Measurements from ENCODE around the gene P2RX2. TPM values are rescaled to one million over a fixed set of nuclear protein-coding genes. Genes with fewer than 3 reads are reported as not detected.

The P2RX2 gene
- total and polyA plus RNA-seq, 9 donors, result 0.12 to 1.5 (median 0.23) TPM; not detected in 6

DNA sequence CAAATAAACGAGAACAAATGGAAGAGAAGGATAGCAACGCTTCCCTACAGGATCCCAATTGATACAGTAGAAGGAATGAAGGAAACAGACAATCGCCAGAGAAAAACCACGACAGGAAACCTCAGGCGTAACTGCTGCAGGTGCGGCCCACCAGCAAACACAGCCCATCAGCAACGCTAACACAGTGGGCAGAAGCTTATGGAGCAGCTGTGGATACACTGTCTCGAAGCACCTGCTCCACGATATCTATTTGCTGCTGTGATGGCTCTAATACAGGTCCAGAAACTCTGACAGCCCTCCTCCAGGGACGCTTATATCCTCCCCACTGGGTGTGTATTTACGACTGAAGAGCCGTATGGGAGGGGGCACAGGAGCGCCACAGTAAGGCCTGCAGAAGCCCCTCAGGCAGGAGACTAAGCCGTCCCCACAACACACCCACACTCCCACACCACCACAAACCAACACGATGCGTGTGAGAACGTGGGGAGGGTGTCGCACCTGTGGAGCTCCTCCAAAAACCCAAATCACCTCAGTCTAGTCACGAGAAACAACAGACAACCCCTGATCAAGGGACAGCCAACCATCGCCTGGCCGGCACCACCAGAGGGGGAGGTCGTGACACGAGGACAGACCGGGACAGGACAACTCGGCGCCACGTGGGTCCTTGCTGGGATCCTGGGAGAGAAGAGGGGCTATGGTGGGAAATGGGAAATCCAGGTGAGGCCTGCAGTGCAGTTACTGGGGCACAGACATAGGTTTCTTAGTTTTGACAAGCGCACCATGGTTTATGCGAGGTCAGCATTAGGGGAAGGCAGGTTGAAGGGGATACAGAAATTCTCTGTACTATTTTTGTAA lies 44.6 kb downstream of the P2RX2 start:
- Histone ChIP-seq H3K27me3 (ENCODE audit: control insufficient read depth, insufficient read depth, low read length) (no peaks in the 10 kb centered on the region), H3K36me3 (ENCODE audit: control insufficient read depth, insufficient read depth, low read length) (peaks cover 93% of the 10 kb centered on the region), H3K27ac (ENCODE audit: low read length) (no peak overlapping the region), H3K4me3 (ENCODE audit: low read length) (no peak overlapping the region), H3K9me3 (replicated peaks; ENCODE audit: control insufficient read depth, low read depth, low read length) (no peaks in the 10 kb centered on the region), H3K4me1 (ENCODE audit: control insufficient read depth, insufficient read depth, low read length) (no peaks in the 10 kb centered on the region)
- 88% methylated on average over 21 of the region's 29 CpGs for WGBS (ENCODE audit: insufficient coverage)
- DNase-seq, result no peak

DNA sequence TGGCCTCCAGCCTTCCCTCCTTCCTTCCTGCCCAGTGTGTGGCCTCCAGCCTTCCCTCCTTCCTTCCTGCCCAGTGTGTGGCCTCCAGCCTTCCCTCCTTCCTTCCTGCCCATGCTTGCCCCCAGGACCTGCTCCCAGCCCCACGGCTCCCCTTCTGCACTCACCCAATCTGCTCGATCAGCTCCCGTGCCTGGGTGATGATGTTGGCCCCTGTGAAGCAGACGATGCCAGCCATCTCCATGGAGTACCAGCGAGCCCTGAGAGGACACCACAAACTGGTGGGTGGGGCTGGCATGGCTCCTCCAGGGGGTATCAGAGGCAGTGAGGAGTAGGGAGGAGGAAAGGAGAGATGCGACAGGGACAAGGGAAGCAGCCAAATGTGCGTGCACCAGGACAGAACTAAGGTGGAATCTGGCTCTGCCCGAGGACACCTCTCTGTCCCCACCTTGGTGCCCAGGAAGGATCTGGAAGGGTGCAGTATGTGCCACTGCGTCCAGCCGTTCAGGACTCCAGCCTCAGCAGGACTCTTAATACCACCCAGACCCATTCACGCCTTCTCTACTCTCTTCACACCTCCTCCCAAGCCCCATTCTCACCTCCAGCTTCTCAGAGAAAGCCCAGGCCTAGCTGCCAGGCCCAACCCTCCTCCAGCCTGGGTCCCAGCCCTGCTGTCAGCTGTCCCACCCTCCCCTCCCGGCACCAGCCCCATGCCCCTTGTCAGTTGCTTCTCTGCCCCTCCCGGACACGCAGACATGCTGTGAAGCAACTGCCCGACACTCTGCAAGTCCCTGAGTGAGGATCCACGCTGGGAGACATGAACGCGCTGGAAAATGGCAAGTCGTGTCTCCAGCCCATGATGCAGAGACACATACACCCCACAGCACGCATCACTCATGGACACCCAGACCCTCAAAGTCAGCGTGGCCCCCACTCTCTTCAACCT lies 45.9 kb downstream of the P2RX2 start:
- DNase-seq, result no peak

DNA sequence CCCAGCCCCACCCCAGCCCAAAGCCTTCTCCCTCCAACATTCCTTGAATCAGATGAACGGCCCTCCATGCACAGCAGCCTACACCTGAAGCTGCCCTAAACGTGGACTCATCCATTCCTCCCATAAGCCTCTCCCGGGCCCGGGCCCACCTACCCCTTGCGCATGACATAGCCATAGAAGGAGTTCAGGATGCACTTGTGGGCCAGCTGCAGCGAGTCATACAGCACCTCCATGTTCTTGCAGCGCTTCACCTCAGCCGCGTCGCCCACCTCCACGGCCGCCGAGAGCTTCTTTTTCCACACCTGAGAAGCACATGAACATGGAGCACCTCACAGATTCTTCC lies 46.5 kb downstream of the P2RX2 start:
- WGBS (ENCODE audit: insufficient coverage), result 96% methylated on average over 13 of the region's 13 CpGs
- DNase-seq, result no peak
- H3K4me1 ChIP-seq (ENCODE audit: control insufficient read depth, insufficient read depth, low read length), result no peaks in the 10 kb centered on the region
- no peak overlapping the region for H3K27ac ChIP-seq (ENCODE audit: low read length)
- H3K4me3 ChIP-seq (ENCODE audit: low read length), result no peak overlapping the region
- no peaks in the 10 kb centered on the region for H3K9me3 ChIP-seq (replicated peaks; ENCODE audit: control insufficient read depth, low read depth, low read length)
- H3K36me3 ChIP-seq (ENCODE audit: control insufficient read depth, insufficient read depth, low read length), result peaks cover 85% of the 10 kb centered on the region
- H3K27me3 ChIP-seq (ENCODE audit: control insufficient read depth, insufficient read depth, low read length), result no peaks in the 10 kb centered on the region

More for the DNA sequence above, 45.9 kb downstream of the P2RX2 start:
- no peak overlapping the region for H3K4me3 ChIP-seq (ENCODE audit: low read length)
- WGBS (ENCODE audit: insufficient coverage), result 90% methylated on average over 21 of the region's 21 CpGs
- no peaks in the 10 kb centered on the region for H3K4me1 ChIP-seq (ENCODE audit: control insufficient read depth, insufficient read depth, low read length)
- no peak overlapping the region for H3K27ac ChIP-seq (ENCODE audit: low read length)
- no peaks in the 10 kb centered on the region for H3K9me3 ChIP-seq (replicated peaks; ENCODE audit: control insufficient read depth, low read depth, low read length)
- H3K27me3 ChIP-seq (ENCODE audit: control insufficient read depth, insufficient read depth, low read length), result no peaks in the 10 kb centered on the region
- peaks cover 88% of the 10 kb centered on the region for H3K36me3 ChIP-seq (ENCODE audit: control insufficient read depth, insufficient read depth, low read length)

DNA sequence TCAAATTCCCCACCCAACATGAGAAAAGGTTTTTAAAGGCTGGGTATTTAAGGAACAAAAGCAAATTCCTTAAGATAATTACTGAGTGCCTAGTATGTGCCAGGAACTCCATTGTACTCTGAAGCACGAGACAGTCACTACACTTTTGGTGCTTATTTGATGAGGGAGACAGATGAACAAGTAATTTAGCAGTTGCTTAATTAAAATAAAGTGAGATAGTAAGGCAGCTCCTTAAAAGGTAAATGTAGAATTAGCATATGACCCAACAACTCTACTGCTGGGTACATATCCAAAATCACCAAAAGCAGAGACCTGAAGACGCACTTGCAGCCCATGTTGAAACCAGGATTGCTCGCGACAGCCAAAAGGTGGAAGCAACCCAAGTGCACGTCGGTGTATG lies 47.2 kb downstream of the P2RX2 start:
- H3K27me3 ChIP-seq (ENCODE audit: control insufficient read depth, insufficient read depth, low read length), result no peaks in the 10 kb centered on the region
- peaks cover 82% of the 10 kb centered on the region for H3K36me3 ChIP-seq (ENCODE audit: control insufficient read depth, insufficient read depth, low read length)
- DNase-seq, result no peak
- no peak overlapping the region for H3K27ac ChIP-seq (ENCODE audit: low read length)
- no peaks in the 10 kb centered on the region for H3K4me1 ChIP-seq (ENCODE audit: control insufficient read depth, insufficient read depth, low read length)
- no peaks in the 10 kb centered on the region for H3K9me3 ChIP-seq (replicated peaks; ENCODE audit: control insufficient read depth, low read depth, low read length)
- H3K4me3 ChIP-seq (ENCODE audit: low read length), result no peak overlapping the region
- 84% methylated on average over 3 of the region's 6 CpGs for WGBS (ENCODE audit: insufficient coverage)

DNA sequence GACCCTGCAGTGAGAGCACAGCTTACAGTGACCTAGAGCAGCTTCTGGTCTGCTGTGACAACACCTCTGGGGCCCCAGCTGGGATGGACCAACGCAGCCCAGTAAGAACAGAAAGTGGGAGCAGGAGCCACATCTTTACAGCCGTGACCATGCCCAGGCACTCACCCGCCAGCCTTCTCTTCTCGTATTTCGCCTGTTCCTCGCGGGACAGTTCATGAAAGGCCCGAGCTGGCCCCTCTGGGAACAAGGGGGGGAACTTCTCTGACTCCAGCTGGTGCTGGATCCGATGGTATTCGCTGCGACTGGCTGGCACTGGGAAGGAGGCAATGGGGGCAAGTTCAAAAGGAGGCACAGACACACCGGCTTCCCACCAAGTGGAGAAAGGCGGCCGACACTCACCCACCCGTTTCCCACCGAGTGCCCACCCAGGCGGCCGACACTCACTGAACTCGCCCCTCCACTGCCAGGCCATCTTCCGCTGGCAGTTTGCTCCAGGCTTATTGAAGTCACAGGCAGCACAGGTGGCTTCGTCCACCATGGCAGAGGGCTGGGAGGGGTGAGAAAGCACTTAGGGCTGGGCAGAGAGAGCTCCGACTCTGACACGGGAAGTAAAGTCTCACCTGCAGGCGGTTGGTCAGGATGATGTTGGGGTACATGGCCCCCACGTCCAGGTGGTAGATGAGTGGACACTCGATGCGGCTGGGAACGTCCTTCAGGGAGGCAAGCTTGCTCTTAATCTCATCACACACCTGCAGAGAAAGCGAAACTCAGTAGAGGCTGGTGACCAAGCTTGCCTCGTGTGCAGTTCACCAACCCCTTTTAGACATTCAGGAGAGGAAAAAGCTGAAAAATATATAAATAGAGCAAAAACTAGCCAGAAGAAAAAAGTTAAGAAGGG lies 49.9 kb downstream of the P2RX2 start:
- H3K9me3 ChIP-seq (replicated peaks; ENCODE audit: control insufficient read depth, low read depth, low read length), result no peaks in the 10 kb centered on the region
- peaks cover 76% of the 10 kb centered on the region for H3K36me3 ChIP-seq (ENCODE audit: control insufficient read depth, insufficient read depth, low read length)
- DNase-seq, result no peak
- no peak overlapping the region for H3K4me3 ChIP-seq (ENCODE audit: low read length)
- 89% methylated on average over 22 of the region's 30 CpGs for WGBS (ENCODE audit: insufficient coverage)
- no peak overlapping the region for H3K27ac ChIP-seq (ENCODE audit: low read length)
- no peaks in the 10 kb centered on the region for H3K27me3 ChIP-seq (ENCODE audit: control insufficient read depth, insufficient read depth, low read length)
- no peaks in the 10 kb centered on the region for H3K4me1 ChIP-seq (ENCODE audit: control insufficient read depth, insufficient read depth, low read length)

DNA sequence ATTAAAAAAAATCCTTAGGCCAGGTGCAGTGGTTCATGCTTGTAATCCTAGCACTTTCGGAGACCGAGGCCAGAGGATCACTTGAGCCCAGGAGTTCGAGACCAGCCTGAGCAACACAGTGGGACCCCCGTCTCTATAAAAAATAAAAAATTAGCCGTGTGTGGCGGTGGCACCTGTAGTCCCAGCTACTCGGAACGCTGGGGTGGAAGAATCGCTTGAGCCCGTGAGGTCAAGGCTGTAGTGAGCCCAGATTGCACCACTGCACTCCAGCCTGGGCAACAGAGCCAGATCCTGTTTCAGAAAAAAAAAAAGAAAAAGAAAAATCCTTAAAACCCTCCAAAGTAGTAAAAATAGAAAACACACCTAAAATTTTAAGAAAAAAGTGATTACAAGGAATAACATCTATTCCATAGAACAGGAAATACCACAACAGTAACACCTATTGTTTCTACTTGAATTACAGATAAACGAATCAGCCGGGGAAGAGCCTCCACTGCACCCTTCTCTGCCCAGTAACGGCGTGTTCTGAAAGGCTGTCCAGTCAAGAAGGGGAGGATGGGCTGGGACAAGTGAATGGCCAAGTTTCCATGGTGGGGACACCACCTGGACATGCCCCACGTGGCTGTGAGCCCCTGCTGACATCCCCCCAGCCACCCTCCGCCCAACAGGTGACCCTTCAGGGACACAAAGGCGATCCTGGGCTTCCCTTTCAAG lies 50.7 kb downstream of the P2RX2 start:
- Histone ChIP-seq H3K4me3 (ENCODE audit: low read length) (no peak overlapping the region), H3K27me3 (ENCODE audit: control insufficient read depth, insufficient read depth, low read length) (no peaks in the 10 kb centered on the region), H3K9me3 (replicated peaks; ENCODE audit: control insufficient read depth, low read depth, low read length) (no peaks in the 10 kb centered on the region), H3K36me3 (ENCODE audit: control insufficient read depth, insufficient read depth, low read length) (peaks cover 76% of the 10 kb centered on the region), H3K27ac (ENCODE audit: low read length) (no peak overlapping the region), H3K4me1 (ENCODE audit: control insufficient read depth, insufficient read depth, low read length) (no peaks in the 10 kb centered on the region)
- 94% methylated on average over 15 of the region's 17 CpGs for WGBS (ENCODE audit: insufficient coverage)
- no peak for DNase-seq

Other genes starting within 250 kb of the P2RX2 start
- gene FBRSL1, start 128.6 kb upstream of the P2RX2 start, total RNA-seq, result 6.9 TPM
- gene FBRSL1, start 128.6 kb upstream of the P2RX2 start, polyA plus RNA-seq (ENCODE audit: insufficient read depth in 1 of 8, insufficient read length in 8 of 8, low replicate concordance in 1 of 8), result 10 to 100 TPM; 31.8 to 72.9 (median 54.8) TPM
- 0.13 TPM for gene LRCOL1, start 8.2 kb upstream of the P2RX2 start, total RNA-seq
- gene LRCOL1, start 8.2 kb upstream of the P2RX2 start, polyA plus RNA-seq (ENCODE audit: insufficient read depth in 1 of 8, insufficient read length in 8 of 8, low replicate concordance in 1 of 8), result under 1 TPM in 6 of 8 donors, not detected in 2; 0.18 to 0.64 (median 0.32) TPM
- 21.5 TPM for gene POLE, start 68.6 kb downstream of the P2RX2 start, total RNA-seq
- gene POLE, start 68.6 kb downstream of the P2RX2 start, polyA plus RNA-seq (ENCODE audit: insufficient read depth in 1 of 8, insufficient read length in 8 of 8, low replicate concordance in 1 of 8), result 10 to 100 TPM; 25.8 to 43.2 (median 31.9) TPM
- 27.8 TPM for gene PXMP2, start 68.8 kb downstream of the P2RX2 start, total RNA-seq
- 10 to 100 TPM; 17.7 to 28.9 (median 22.4) TPM for gene PXMP2, start 68.8 kb downstream of the P2RX2 start, polyA plus RNA-seq (ENCODE audit: insufficient read depth in 1 of 8, insufficient read length in 8 of 8, low replicate concordance in 1 of 8)
- 22.7 TPM for gene PGAM5, start 92.1 kb downstream of the P2RX2 start, total RNA-seq
- gene PGAM5, start 92.1 kb downstream of the P2RX2 start, polyA plus RNA-seq (ENCODE audit: insufficient read depth in 1 of 8, insufficient read length in 8 of 8, low replicate concordance in 1 of 8), result 10 to 100 TPM; 16.8 to 25.8 (median 20.9) TPM
- gene ANKLE2, start 143.1 kb downstream of the P2RX2 start, total RNA-seq, result 37.3 TPM
- gene ANKLE2, start 143.1 kb downstream of the P2RX2 start, polyA plus RNA-seq (ENCODE audit: insufficient read depth in 1 of 8, insufficient read length in 8 of 8, low replicate concordance in 1 of 8), result 10 to 100 TPM; 37.3 to 49.4 (median 42.4) TPM
- gene GOLGA3, start 210.1 kb downstream of the P2RX2 start, total RNA-seq, result 53.6 TPM
- 10 to 100 TPM; 31.3 to 57.9 (median 40.2) TPM for gene GOLGA3, start 210.1 kb downstream of the P2RX2 start, polyA plus RNA-seq (ENCODE audit: insufficient read depth in 1 of 8, insufficient read length in 8 of 8, low replicate concordance in 1 of 8)

Data from muscle of leg (tissue), 11 donors.